Body of pancreas (tissue), 4 donors: ENCODE measurements around the gene MED13L.

Experiments
- CTCF ChIP-seq, 7 experiments: fragments of 450-650 bp in 4 of 7; fragments of 200-600 bp in 3 of 7; sonication (generic) in 3 of 7; IDR thresholded peaks; one replicate each; pipeline ENCODE4 v1.5.1; 2016 to 2019; ENCODE audit warnings: antibody characterized with exemption in 7 of 7
- POLR2A ChIP-seq, 3 donors: fragments of 450-650 bp; IDR thresholded peaks; one replicate each; pipeline ENCODE4 v1.6.1; 2016; ENCODE audit warnings: antibody characterized with exemption in 3 of 3, mild to moderate bottlenecking in 2 of 3

GRCh38 chr12:116058574-116058973 lies 218.9 kb downstream of the MED13L start:
- no peak for TF ChIP-seq CTCF (IDR thresholded peaks at IDR 0.05)
- TF ChIP-seq POLR2A (IDR thresholded peaks at IDR 0.05), result no peak
